Activated CD4-positive, alpha-beta memory T cell treated with anti-CD3 and anti-CD28 coated beads, Interleukin-2, amount 10 ng/mL, durations not matched to agents 7 days and 5 days (primary cell): Measurements from ENCODE around the gene CLN6. TPM values are rescaled to one million over a fixed set of nuclear protein-coding genes. Genes with fewer than 3 reads are reported as not detected.
"Not testable (repeated sequence)": the region's sequence is repeated elsewhere in the genome, so short reads cannot be mapped to it uniquely, and the experiment has no call there.

Source experiments
- CTCF ChIA-PET: fragments of 350-600 bp; sonication (Branson Sonifier 250); formaldehyde crosslinking; loops from one replicate; lab custom pipeline; 2021; ENCODE audit warnings: antibody characterized with exemption, inconsistent platforms; lab: Charles Lee
- POLR2A ChIA-PET: fragments of 350-600 bp; sonication (Branson Sonifier 250); formaldehyde crosslinking; loops from one replicate; lab custom pipeline; 2021; ENCODE audit warnings: antibody characterized with exemption; lab: Charles Lee
- DNase-seq: peaks from one replicate; pipeline ENCODE4 v3.0.0-alpha.2; 2020
- H3K27ac Mint-ChIP-seq: one replicate; pipeline ENCODE4 v1.8.0; 2021; ENCODE audit warnings: mild to moderate bottlenecking, mixed read lengths
- H3K27me3 Mint-ChIP-seq: one replicate; pipeline ENCODE4 v1.8.0; 2021; ENCODE audit warnings: mixed read lengths
- H3K36me3 Mint-ChIP-seq: one replicate; pipeline ENCODE4 v1.8.0; 2021; ENCODE audit warnings: low read depth, mixed read lengths
- H3K4me1 Mint-ChIP-seq: one replicate; pipeline ENCODE4 v1.8.0; 2021; ENCODE audit warnings: mixed read lengths
- H3K4me3 Mint-ChIP-seq: one replicate; pipeline ENCODE4 v1.8.0; 2021; ENCODE audit warnings: mild to moderate bottlenecking, mixed read lengths
- H3K9me3 Mint-ChIP-seq: one replicate; pipeline ENCODE4 v1.8.0; 2021; ENCODE audit warnings: mixed read lengths
- total RNA-seq, 2 experiments: library from RNA; stranded (reverse); gene quantifications; one replicate each; pipeline ENCODE4 v1.2.3, GENCODE V29; 2021

CLN6 gene
- total RNA-seq, 2 experiments from 2014 or later = 40.0 to 41.3 TPM

DNA sequence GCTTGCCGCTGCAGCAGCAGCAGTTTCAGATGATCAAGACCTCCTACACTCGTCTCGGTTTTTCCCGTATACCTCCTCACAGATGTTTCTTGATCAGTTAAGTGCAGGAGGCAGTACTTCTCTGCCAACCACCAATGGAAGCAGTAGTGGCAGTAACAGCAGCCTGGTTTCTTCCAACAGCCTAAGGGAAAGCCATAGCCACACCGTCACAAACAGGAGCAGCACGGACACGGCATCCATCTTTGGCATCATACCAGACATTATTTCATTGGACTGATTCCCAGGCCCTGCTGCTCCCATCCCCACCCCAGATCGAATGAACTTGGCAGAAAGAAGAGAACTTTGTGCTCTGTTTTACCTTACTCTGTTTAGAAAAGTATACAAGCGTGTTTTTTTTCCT, 42.0 kb downstream of the CLN6 start:
- ChIA-PET CTCF (no interaction called here), POLR2A (no interaction called here)
- no peak for DNase-seq
- H3K36me3 Mint-ChIP-seq = peaks cover 68% of the 10 kb centered on the region
- H3K9me3 Mint-ChIP-seq = no peaks in the 10 kb centered on the region
- peaks cover 9% of the 10 kb centered on the region for H3K4me1 Mint-ChIP-seq
- no peak overlapping the region for H3K4me3 Mint-ChIP-seq
- no peaks in the 10 kb centered on the region for H3K27me3 Mint-ChIP-seq
- H3K27ac Mint-ChIP-seq = no peak overlapping the region

DNA sequence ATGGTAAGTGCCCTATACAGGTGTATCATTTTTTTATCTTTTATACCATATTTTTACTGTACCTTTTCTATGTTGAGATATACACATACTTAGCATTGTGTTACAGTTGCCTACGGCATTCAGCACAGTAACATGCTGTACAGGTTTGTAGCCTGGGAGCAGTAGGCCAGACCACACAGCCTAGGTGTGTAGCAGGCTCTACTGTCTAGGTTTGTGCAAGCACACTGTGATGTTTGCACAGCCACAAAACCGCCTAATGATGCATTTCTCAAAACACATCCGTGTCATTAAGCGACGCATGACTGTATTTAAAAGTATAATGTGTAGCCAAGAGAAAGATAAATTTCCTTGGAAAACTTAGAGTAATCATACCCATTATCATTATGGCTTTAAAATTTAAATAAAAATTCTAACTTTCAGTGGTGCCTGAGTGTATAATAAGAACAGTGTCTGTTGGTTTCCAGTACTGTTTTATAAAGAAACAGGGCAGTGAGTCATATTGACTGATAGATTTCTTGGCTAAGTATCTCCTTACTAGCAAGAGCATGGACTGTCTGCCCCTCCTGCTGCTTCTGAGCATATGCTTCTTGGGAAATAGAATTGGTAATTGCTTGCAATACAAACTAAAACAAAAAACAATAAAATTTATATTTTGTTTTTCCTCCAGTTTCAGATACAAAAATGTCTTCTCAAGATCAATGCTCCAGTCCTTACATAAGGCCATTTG, 42.7 kb downstream of the CLN6 start:
- no peaks in the 10 kb centered on the region for H3K9me3 Mint-ChIP-seq
- H3K36me3 Mint-ChIP-seq = peaks cover 62% of the 10 kb centered on the region
- H3K27me3 Mint-ChIP-seq = no peaks in the 10 kb centered on the region
- H3K4me1 Mint-ChIP-seq = peaks cover 9% of the 10 kb centered on the region
- POLR2A ChIA-PET = no interaction called here
- CTCF ChIA-PET = no interaction called here
- DNase-seq = no peak
- H3K4me3 Mint-ChIP-seq = no peak overlapping the region
- H3K27ac Mint-ChIP-seq = no peak overlapping the region

DNA sequence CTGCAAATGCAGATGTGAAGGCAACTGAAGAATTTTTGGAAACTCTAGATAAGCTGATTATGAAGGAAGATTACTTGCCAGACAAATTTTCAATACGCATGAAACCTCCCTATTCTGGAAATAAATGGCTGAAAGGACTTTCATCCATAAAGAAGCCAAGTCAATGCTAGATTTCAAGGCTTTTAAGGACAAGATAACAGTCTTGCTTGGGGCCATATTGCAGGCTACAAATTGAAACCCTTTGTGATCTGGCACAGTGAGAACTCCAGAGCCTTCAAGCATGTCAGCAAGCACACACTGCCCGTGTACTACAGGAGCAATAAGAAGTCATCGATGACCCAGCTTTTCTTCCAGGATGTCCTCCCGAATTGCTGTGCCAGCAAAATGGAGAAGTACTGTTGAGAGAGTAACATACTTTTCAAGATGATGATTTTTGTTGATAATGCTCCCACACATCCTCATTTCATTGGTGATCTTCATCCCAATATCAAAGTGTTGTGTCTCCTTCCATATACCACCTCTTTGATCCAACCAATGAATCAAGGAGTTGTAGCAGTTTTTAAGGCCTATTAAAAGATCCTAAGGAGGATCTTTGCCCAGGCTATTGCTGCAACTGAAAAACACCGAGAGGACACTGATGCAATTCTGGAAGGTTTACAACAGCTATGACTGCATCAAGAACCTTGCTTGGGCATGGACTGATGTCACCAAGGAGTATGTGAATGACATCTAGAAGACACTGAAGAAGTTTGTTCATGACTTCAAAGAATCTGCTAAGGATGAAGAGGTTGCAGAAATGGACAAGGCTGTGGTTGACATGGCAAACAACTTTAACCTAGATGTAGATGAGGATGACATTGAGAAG, 44.7 kb downstream of the CLN6 start:
- Mint-ChIP-seq H3K4me1 (peaks cover 6% of the 10 kb centered on the region), H3K27me3 (no peaks in the 10 kb centered on the region), H3K9me3 (no peaks in the 10 kb centered on the region), H3K27ac (no peak overlapping the region), H3K4me3 (no peak overlapping the region), H3K36me3 (peaks cover 64% of the 10 kb centered on the region)
- DNase-seq = no peak
- POLR2A ChIA-PET = interaction anchor here (2.9 kb wide), 1 partner anchor 130 kb away, joined by 11 read pairs; the partner anchor contains the start of gene PIAS1
- CTCF ChIA-PET = interaction anchor here (0.9 kb wide), 1 partner anchor 26 kb away, joined by 3 read pairs; no protein-coding TSS in a partner anchor

DNA sequence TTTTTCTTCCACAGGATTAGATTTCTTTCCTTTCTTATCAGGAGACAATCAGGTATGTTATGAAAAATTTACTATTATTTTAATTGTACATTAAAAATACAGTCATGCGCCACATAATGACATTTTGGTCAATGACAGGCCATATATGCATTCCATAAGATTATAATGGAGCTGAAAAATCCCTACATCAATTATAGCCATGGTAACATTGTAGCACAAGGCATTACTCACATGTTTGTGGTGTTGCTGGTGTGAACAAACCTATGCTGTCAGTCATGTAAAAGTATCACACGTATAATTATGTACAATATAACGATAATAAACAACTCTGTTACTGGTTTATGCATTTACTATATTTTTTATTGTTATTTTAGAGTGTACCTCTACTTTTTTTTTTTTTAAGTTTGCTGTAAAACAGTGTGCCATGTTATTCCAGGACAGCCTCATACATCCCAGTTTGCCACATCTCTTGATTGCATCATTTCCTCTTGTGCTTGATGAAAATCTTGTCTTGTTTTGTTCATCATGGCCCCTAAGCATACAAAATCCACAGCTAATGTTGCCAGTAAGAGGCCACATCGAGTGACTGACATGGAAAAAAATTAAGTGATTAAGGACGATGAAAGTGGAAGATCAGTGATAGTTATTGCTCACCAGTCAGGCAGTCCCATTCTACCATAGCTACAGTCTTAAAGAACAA, 45.8 kb downstream of the CLN6 start:
- CTCF ChIA-PET = no interaction called here

DNA sequence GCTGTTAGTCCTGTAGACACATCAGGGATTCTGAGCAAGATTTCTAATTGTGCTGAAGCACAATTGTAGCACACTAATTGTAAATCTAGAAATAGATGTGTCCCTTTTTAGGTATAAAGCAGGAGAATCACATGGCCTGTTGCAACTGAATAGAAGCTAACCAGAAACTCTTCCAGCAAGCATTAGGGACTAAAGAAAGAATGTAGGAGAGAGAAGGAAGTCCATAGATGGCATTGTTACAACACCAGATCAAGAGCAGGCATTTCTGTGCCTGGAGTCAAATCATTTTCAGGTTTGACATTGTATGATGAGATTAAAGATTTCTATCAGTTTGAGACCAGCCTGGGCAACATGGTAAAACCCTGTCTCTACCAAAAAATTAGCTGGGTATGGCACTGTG, 51.8 kb downstream of the CLN6 start:
- peaks cover 55% of the 10 kb centered on the region for H3K36me3 Mint-ChIP-seq
- DNase-seq = no peak
- ChIA-PET POLR2A (no interaction called here), CTCF (no interaction called here)
- no peaks in the 10 kb centered on the region for H3K27me3 Mint-ChIP-seq
- H3K9me3 Mint-ChIP-seq = no peaks in the 10 kb centered on the region
- H3K27ac Mint-ChIP-seq = no peak overlapping the region
- no peak overlapping the region for H3K4me3 Mint-ChIP-seq
- no peaks in the 10 kb centered on the region for H3K4me1 Mint-ChIP-seq

More for the DNA sequence above, 45.8 kb downstream of the CLN6 start:
- no peak for DNase-seq
- Mint-ChIP-seq H3K9me3 (no peaks in the 10 kb centered on the region), H3K27ac (peak overlapping the region; percentile 60), H3K4me1 (peaks cover 6% of the 10 kb centered on the region), H3K36me3 (peaks cover 61% of the 10 kb centered on the region), H3K27me3 (no peaks in the 10 kb centered on the region), H3K4me3 (no peak overlapping the region)
- POLR2A ChIA-PET = interaction anchor here (2.9 kb wide), 1 partner anchor 129 kb away, joined by 11 read pairs; the partner anchor contains the start of gene PIAS1

DNA sequence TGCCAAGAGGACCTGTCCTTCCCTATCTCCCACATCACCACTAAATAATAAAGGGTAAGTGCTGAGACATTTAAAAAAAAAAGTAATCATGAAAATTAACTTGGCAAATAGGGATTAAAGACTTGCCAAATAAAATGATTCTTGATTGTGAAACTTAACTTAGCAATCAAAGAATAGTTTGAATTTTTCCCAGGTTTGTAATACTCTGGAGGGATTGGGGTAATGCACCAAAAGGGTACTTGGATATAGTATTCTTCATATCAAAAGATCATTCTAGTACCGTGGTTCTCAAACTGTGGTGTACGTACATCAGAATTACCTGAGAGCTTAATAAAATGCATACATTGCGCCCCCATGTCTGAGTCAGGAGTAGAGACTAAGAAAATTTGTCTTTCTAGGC, 52.9 kb downstream of the CLN6 start:
- ChIA-PET POLR2A (no interaction called here), CTCF (no interaction called here)
- H3K27ac Mint-ChIP-seq = no peak overlapping the region
- H3K36me3 Mint-ChIP-seq = peaks cover 56% of the 10 kb centered on the region
- H3K4me3 Mint-ChIP-seq = no peak overlapping the region
- peaks cover 4% of the 10 kb centered on the region for H3K9me3 Mint-ChIP-seq
- DNase-seq = no peak
- H3K27me3 Mint-ChIP-seq = no peaks in the 10 kb centered on the region
- no peaks in the 10 kb centered on the region for H3K4me1 Mint-ChIP-seq

DNA sequence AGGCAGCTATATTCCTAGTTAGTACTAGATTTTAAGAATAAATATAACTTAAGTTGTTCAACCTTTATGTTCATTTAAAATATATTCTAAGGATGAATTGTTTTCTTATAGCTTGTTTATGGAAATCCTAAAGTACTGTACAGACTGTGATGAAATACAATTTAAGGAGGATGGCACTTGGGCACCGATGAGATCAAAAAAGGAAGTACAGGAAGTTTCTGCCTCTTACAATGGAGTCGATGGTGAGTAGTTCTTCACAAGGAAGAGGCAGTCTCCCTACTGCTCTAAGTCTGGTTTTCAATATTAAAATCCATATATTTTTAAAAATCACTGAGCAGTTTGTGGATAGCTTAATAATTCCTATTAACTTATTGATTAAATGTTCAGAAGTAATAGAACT, 54.0 kb downstream of the CLN6 start:
- ChIA-PET POLR2A (no interaction called here), CTCF (no interaction called here)

DNA sequence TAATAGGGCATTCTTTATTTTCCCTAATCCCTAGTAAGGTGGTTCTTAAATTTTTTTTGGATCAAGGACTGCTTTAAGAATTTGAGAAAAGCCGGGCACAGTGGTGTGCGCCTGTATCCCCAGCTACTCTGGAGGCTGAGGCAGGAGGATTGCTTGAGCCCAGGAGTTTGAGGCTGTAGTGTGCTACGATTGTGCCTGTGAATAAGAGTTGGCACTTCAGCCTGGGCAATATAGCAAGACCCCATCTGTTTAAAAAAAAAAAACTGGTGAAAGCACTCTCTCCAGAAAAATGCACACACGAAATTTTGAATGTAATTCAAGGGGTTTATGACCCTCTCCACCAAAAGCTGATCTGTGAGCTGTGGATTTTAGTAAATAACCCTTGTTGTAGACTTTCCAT, 56.4 kb downstream of the CLN6 start:
- ChIA-PET POLR2A (no interaction called here), CTCF (no interaction called here)
- H3K9me3 Mint-ChIP-seq = peaks cover 4% of the 10 kb centered on the region
- DNase-seq = no peak
- H3K4me3 Mint-ChIP-seq = no peak overlapping the region
- peaks cover 44% of the 10 kb centered on the region for H3K36me3 Mint-ChIP-seq
- H3K27me3 Mint-ChIP-seq = no peaks in the 10 kb centered on the region
- H3K4me1 Mint-ChIP-seq = no peaks in the 10 kb centered on the region
- H3K27ac Mint-ChIP-seq = no peak overlapping the region

More for the DNA sequence above, 54.0 kb downstream of the CLN6 start:
- H3K27me3 Mint-ChIP-seq = no peaks in the 10 kb centered on the region
- peaks cover 4% of the 10 kb centered on the region for H3K9me3 Mint-ChIP-seq
- H3K36me3 Mint-ChIP-seq = peaks cover 50% of the 10 kb centered on the region
- H3K4me3 Mint-ChIP-seq = no peak overlapping the region
- DNase-seq = no peak
- no peaks in the 10 kb centered on the region for H3K4me1 Mint-ChIP-seq
- H3K27ac Mint-ChIP-seq = no peak overlapping the region

DNA sequence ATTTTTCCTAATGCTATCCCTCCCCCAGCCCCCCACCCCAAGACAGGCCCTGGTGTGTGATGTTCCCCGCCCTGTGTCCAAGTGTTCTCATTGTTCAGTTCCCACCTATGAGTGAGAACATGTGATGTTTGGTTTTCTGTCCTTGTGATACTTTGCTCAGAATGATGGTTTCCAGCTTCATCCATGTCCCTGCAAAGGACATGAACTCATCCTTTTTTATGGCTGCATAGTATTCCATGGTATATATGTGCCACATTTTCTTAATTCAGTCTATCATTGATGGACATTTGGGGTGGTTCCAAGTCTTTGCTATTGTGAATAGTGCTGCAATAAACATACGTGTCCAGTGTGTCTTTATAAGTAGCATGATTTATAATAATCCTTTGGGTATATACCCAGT, 57.5 kb downstream of the CLN6 start:
- H3K4me1 Mint-ChIP-seq, CTCF ChIA-PET, H3K27ac Mint-ChIP-seq, DNase-seq, H3K4me3 Mint-ChIP-seq, H3K27me3 Mint-ChIP-seq, POLR2A ChIA-PET, H3K9me3 Mint-ChIP-seq: not testable (repeated sequence)
- H3K36me3 Mint-ChIP-seq = peaks cover 34% of the 10 kb centered on the region

DNA sequence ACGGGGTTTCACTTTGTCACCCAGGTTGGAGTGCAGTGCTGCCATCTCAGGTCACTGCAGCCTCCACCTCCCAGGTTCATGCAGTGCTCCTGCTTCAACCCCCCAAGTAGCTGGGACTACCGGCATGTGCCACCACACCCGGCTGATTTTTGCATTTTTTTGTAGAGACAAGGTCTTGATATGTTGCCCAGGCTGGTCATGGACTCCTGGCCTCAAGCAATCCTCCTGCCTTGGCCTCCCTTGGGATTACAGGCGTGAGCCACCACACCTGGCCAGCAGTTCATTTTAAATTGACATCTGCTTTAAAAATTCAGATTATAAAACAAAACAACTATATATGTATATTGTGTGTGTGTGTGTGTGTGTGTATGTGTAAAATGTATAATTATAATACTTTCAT, 62.7 kb downstream of the CLN6 start:
- DNase-seq = no peak
- ChIA-PET CTCF (no interaction called here), POLR2A (no interaction called here)
- Mint-ChIP-seq H3K4me1 (no peaks in the 10 kb centered on the region), H3K4me3 (no peak overlapping the region), H3K9me3 (peaks cover under 1% of the 10 kb centered on the region), H3K27me3 (no peaks in the 10 kb centered on the region), H3K36me3 (peaks cover 30% of the 10 kb centered on the region), H3K27ac (no peak overlapping the region)

DNA sequence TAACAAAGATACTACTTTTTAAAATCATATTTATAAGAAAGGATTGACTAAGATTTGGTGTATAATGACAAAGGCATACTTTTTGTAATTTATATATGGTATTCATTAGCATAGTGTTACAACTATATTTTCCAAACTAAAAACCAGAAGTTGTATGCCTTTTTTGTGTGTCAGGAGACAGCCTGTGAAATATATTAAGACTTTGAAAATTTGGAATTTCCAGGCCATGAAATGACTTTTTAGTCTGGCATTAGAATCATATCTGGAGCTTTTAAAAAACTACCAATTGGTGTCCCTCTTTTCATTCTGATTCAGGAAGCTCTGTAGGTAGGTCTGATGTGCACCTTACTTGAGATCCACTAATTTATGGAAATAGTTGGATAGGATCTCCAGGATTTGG, 66.3 kb downstream of the CLN6 start:
- CTCF ChIA-PET = no interaction called here
- peaks cover 43% of the 10 kb centered on the region for H3K36me3 Mint-ChIP-seq
- no peaks in the 10 kb centered on the region for H3K4me1 Mint-ChIP-seq
- H3K27ac Mint-ChIP-seq = no peak overlapping the region
- H3K9me3 Mint-ChIP-seq = no peaks in the 10 kb centered on the region
- no peak overlapping the region for H3K4me3 Mint-ChIP-seq
- POLR2A ChIA-PET = interaction anchor here (1.3 kb wide), 1 partner anchor 109 kb away, joined by 5 read pairs; the partner anchor contains the start of gene PIAS1
- no peaks in the 10 kb centered on the region for H3K27me3 Mint-ChIP-seq
- no peak for DNase-seq

DNA sequence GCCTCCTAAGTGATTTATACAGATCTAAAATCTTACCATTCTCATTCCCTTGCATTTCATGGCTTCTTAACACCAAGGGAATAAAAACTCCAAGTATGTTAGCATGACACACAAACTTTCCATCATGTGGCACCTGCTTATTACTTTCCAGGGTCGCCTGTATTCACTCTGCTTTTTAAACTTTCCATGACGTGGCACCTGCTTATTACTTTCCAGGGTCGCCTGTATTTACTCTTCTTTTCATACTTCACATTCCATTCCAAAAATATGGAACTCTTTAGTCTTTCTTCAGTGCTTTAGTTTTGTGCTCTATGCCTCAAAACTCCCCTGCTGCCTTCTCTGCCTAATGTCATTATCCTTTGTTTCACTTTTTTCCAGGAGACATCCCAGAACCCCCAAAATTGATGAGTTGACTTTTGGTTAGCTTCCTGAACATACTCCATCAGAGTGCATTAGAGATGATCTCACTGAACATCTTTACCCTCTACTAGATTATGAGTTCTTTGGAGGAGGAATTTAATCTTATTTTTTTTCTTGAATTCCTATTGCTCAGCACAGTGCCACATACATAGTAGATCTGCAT, 71.4 kb downstream of the CLN6 start:
- Mint-ChIP-seq H3K9me3 (no peaks in the 10 kb centered on the region), H3K4me3 (no peak overlapping the region), H3K36me3 (peaks cover 46% of the 10 kb centered on the region), H3K27ac (no peak overlapping the region), H3K27me3 (no peaks in the 10 kb centered on the region), H3K4me1 (no peaks in the 10 kb centered on the region)
- ChIA-PET CTCF (no interaction called here), POLR2A (no interaction called here)
- DNase-seq = no peak

DNA sequence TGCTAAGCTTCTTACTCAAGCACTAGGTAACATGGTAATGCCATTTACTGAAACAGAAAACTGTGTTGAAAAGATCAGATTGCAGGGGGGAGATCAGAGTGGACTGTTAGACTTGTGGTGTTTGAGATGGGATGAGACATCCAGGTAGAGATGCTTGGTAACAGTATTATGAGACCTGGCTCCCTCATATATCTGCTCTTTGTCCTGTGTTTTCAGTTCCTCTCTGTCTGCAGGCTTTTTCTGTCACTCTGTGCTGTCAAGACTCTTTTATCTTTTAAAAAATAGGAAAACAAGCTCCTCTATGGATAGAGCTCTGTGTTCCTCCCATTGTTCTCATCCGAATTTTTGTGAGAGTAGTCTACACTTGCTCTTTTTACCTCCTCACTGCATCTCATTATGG, 72.5 kb downstream of the CLN6 start:
- Mint-ChIP-seq H3K36me3 (peaks cover 44% of the 10 kb centered on the region), H3K27ac (no peak overlapping the region), H3K9me3 (no peaks in the 10 kb centered on the region), H3K4me1 (no peaks in the 10 kb centered on the region), H3K27me3 (no peaks in the 10 kb centered on the region), H3K4me3 (no peak overlapping the region)
- no peak for DNase-seq
- ChIA-PET CTCF (no interaction called here), POLR2A (no interaction called here)
